GM18499 (cell line): ENCODE results near the gene FBLN2.

ENCODE experiments used
- ATAC-seq: cut with Tn5 transposase; IDR thresholded peaks from one replicate; pipeline ENCODE4 v1.9.1; 2021; ENCODE audit warnings: moderate number of reproducible peaks; ENCODE audit not compliant: insufficient read depth, unreplicated experiment

FBLN2 gene

GRCh38 chr3:13634615-13635014 is 85.7 kb downstream of the FBLN2 start:
- no peak for ATAC-seq

GRCh38 chr3:13636186-13636585 is 87.3 kb downstream of the FBLN2 start:
- no peak for ATAC-seq

DNA sequence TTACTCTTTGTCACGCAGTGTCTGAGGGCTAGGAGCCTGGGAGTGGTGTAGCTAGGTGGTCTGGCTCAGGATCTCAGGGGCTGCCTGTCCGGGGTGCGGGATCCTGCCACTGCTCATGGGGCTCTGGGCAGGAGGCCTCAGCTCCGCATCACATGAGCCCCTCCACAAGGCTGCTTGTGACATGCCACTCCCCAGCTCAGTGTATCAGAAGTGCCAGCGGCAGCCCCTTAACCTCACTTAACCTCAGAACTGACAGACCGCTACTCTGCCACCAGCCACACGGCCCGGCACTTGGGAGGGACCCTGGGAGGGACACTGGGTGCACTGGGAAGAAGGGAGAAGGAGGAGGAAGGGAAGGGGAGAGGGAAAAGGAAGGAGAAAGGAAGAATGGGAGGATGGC is 87.9 kb downstream of the FBLN2 start:
- no peak for ATAC-seq

- no peak for ATAC-seq
Measured at GRCh38 chr3:13637311-13637891, 88.5 kb downstream of the FBLN2 start.

DNA sequence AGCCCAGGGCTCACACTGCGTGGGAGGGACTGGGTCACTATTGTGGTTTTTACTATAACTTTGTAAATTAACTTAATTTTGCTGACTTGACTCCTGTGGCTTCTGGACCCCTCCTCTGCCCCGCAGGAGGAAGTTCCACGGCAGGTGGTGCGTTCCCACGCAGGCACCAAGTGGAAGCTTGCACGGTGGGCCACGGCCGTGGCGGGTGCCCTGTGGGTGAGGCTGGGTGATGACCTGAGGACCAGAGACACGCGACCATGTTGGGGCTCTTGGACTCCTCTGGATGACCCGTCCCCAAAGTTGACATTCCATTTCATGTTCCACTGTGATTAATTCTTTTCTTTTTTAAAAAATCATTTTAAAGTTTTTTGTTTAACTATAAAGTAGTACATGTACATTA is 89.0 kb downstream of the FBLN2 start:
- ATAC-seq, result no peak

GRCh38 chr3:13638927-13639326 is 90.0 kb downstream of the FBLN2 start:
- no peak for ATAC-seq

GRCh38 chr3:13642597-13642996 is 93.7 kb downstream of the FBLN2 start:
- ATAC-seq, result no peak

- ATAC-seq, result no peak
Measured at GRCh38 chr3:13644341-13645117, 95.6 kb downstream of the FBLN2 start.

- no peak for ATAC-seq
Measured at GRCh38 chr3:13645801-13646637, 97.1 kb downstream of the FBLN2 start.

DNA sequence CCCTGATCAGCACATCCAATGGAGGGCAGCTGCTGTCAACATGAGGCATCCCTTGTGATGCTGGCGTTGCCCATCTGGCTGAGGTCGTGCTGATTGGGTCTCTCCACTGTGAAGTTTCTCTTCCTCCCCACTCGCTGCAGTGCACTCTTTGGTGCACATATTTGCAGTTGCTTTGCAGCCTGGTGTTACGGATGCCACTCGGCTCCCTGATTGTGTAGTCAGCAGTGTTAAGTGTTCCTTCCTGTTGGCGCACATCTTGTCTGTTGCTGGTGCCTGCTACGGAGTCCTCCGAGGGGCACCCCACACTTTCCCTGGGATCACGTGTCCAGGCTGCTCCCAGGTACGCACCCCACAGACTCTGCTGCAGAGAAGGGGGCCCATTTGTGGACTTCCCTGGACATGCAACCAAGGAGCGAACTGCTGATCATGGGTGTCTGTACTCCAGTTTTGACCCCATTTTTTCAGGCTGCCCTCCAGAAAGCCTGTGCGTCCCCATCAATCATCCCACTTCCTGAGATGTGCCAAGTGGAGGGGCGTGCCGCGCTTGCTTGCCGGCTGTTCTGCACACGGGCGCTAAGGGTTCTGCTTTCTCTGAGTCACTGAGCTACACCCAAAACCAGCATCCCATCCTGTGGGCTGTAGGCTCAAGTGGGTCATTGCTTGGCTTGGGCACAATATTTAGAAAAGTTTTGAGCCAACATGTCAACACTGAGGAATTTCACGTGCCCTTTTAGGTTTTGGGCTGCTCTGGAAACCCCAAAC is 98.6 kb downstream of the FBLN2 start:
- ATAC-seq, result no peak

DNA sequence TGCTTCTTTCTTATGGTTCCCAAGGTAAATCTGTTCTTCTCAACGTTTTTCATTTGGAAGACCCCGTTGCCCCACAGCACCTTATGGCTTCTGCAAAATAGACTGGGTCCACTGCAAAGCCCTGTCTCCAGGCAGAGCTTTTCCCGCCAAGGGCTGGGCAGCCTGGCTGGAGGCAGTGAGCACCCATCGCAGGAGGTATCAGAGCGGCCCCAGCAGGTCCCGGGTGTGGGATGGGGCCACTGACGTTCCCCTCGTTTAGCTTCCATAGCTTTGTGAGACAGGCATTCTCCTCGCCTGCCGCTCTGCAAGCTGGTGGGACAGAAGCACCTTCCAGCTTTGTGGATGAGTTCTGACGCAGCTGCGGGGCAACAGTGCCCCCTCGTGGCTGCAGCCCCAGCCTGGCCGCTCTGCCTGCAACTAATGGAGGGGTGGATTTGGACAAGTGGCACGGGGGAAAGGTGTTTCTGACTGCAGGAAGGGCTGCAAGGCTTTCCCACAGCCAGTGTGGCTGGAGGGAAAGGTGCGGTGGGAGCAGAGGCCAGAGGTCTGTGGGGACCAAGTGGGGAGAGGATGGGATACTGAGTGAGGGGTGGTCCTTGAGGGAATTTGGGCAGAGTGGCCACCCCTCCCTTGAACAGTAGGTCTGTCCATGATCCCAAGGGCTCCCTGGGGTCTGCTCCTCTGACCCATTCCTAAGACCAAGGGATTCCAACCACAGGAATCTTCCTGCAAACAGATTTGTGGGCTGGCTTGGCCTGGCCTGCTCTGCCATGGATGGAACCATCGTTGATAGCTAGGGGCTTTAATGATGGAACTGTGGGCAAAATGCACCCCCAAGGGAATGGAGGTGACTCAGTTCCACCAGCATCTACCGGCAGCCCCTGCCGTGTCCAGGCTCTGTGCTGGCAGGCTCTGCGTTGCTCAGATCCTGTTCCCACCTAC is 99.4 kb downstream of the FBLN2 start:
- no peak for ATAC-seq

GRCh38 chr3:13650210-13651056 is 101.5 kb downstream of the FBLN2 start:
- no peak for ATAC-seq

GRCh38 chr3:13651057-13651400 is 102.1 kb downstream of the FBLN2 start:
- ATAC-seq, result no peak

- ATAC-seq, result no peak
Measured at GRCh38 chr3:13651775-13652428, 103.0 kb downstream of the FBLN2 start.

DNA sequence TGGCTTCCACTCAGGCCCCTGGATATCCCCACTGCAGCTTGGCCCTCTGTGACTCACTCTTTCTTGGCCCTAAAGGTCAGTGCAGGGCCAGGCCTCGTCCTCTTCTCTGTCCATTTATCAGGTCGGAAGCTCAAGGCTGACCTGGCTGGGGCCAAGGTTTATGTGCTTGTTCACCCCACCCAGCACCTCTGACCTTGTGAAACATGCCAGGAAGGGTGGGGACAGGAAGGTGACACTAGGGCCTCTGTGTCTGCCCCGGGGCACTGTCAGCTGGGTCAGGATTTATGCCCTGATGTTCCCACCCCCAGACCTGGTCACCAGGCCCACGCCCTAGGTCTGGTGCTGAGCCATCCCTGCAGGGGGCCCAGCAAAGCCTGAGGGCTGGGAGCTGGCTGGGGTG is 103.8 kb downstream of the FBLN2 start:
- ATAC-seq, result no peak

DNA sequence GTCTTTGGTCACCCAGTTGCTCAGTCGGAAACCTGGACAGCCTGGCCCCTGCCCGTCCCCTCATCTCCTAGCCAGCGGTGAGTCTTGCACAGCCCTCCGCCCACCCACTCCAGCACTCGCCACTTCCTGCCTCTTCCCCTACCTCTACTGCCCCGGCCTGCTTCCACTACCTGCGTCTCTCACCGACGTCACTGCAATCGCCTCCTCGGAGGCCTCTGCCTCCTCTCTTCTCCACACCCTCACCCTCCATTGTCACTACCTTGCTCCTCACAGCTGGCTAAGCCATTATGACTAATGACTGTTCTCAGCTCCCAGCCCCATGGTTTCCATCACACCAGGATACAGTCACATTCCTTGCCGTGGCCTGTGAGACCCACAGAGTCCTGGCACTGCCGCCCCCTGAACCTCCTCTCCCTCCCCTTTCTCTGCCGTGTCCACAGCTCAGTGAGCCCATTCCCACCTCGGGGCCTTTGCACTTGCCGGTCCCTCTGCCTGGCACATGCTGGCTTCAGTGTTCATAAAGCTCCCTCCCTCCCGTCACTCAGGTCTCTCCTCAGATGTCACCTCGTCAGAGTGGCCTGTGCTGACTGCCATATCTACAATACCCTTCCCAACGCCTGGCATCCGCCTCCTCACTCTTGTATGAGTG is 104.8 kb downstream of the FBLN2 start:
- ATAC-seq, result no peak

DNA sequence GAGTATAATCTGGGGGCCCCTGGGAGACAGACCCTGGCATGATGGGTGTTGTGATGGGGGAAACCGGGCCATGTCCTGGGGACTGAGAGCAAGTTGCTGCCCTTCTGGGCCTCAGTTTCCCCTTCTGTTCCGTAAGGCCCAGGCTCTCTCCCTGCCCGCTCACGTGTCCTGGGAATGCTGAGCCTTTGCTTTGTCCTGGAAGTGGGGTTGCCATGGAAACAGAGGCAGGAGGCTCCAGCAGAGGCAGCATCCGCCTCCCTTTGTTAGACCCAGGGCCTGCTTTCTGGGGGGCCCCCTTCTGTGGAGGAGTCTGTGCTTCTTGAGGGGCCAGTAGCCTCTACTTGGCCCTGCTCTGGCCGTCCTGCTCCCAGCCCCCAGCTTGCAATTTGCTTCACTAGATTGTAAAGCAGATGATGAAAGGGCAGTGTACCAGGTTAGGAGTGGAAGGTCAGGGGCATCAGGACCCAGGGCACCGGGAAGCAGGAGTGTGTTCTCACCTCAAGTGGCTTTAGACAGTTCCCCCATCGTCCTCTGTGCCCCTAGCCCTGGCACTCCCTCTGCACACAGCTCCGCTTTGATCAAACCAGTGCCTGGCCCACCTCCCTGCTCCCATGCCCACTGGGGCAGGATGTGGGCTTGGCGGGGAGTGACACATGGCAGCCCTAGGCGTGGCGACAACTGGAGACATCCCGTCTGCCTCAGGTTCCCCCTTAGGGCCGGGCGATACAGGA is 105.6 kb downstream of the FBLN2 start:
- no peak for ATAC-seq
